Measurements from ENCODE around the gene SGCD. TPM values are rescaled to one million over a fixed set of nuclear protein-coding genes. Genes with fewer than 3 reads are reported as not detected.

Gene SGCD
- total RNA-seq, 1 donor from 2014 or later: 0.51 TPM

GRCh38 chr5:156800929-156801328 is 474.0 kb downstream of the SGCD start:
- DNase-seq: no peak

GRCh38 chr5:156802501-156802900 is 475.5 kb downstream of the SGCD start:
- no peak for DNase-seq

GRCh38 chr5:156803404-156803803 is 476.4 kb downstream of the SGCD start:
- DNase-seq: no peak

GRCh38 chr5:156812959-156813358 is 486.0 kb downstream of the SGCD start:
- no peak for DNase-seq

GRCh38 chr5:156815988-156816599 is 489.1 kb downstream of the SGCD start:
- DNase-seq: no peak
